ENCODE results near the gene CCDC92B. TPM values are rescaled to one million over a fixed set of nuclear protein-coding genes. Genes with fewer than 3 reads are reported as not detected.

Gene CCDC92B
- total RNA-seq, 2 donors from 2014 or later = 0.14 TPM; not detected in 1

- no peak overlapping the region for H3K27ac ChIP-seq
- TF ChIP-seq, protein P1, sequence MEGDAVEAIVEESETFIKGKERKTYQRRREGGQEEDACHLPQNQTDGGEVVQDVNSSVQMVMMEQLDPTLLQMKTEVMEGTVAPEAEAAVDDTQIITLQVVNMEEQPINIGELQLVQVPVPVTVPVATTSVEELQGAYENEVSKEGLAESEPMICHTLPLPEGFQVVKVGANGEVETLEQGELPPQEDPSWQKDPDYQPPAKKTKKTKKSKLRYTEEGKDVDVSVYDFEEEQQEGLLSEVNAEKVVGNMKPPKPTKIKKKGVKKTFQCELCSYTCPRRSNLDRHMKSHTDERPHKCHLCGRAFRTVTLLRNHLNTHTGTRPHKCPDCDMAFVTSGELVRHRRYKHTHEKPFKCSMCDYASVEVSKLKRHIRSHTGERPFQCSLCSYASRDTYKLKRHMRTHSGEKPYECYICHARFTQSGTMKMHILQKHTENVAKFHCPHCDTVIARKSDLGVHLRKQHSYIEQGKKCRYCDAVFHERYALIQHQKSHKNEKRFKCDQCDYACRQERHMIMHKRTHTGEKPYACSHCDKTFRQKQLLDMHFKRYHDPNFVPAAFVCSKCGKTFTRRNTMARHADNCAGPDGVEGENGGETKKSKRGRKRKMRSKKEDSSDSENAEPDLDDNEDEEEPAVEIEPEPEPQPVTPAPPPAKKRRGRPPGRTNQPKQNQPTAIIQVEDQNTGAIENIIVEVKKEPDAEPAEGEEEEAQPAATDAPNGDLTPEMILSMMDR (IDR thresholded peaks at IDR 0.05) = no peak
- ATAC-seq (ENCODE audit: insufficient number of reproducible peaks, low FRiP score, low read depth) (no peak), DNase-seq (ENCODE audit: low spot score) (no peak)
- H3K27me3 ChIP-seq (replicated peaks; ENCODE audit: insufficient read depth) = no peaks in the 10 kb centered on the region
- H3K4me1 ChIP-seq (ENCODE audit: control insufficient read depth in 1 of 2, low read depth in 2 of 2) = no peaks in the 10 kb centered on the region
- H3K9me3 ChIP-seq = no peaks in the 10 kb centered on the region
- H3K4me3 ChIP-seq = no peak overlapping the region
- peaks cover 67% of the 10 kb centered on the region for H3K36me3 ChIP-seq
These were observed 51.8 kb downstream of the CCDC92B start for GRCh38 chr17:2697611-2698162.

GRCh38 chr17:2695961-2696760 lies 53.3 kb downstream of the CCDC92B start:
- DNase-seq (ENCODE audit: low spot score) (no peak), ATAC-seq (ENCODE audit: insufficient number of reproducible peaks, low FRiP score, low read depth) (no peak)
- H3K9me3 ChIP-seq = no peaks in the 10 kb centered on the region
- no peak overlapping the region for H3K27ac ChIP-seq
- TF ChIP-seq, protein P1 (IDR thresholded peaks at IDR 0.05) = no peak
- H3K4me3 ChIP-seq = no peak overlapping the region
- H3K36me3 ChIP-seq = peaks cover 62% of the 10 kb centered on the region
- H3K27me3 ChIP-seq (replicated peaks; ENCODE audit: insufficient read depth) = no peaks in the 10 kb centered on the region
- H3K4me1 ChIP-seq (ENCODE audit: control insufficient read depth in 1 of 2, low read depth in 2 of 2) = no peaks in the 10 kb centered on the region

- Histone ChIP-seq H3K4me1 (ENCODE audit: control insufficient read depth in 1 of 2, low read depth in 2 of 2) (no peaks in the 10 kb centered on the region), H3K27me3 (replicated peaks; ENCODE audit: insufficient read depth) (no peaks in the 10 kb centered on the region), H3K4me3 (no peak overlapping the region), H3K9me3 (no peaks in the 10 kb centered on the region), H3K27ac (no peak overlapping the region), H3K36me3 (peaks cover 62% of the 10 kb centered on the region)
- TF ChIP-seq, protein P1 (IDR thresholded peaks at IDR 0.05) = no peak
- DNase-seq (ENCODE audit: low spot score) (no peak), ATAC-seq (ENCODE audit: insufficient number of reproducible peaks, low FRiP score, low read depth) (no peak)
These were observed 54.0 kb downstream of the CCDC92B start for GRCh38 chr17:2695243-2695960.

- H3K4me1 ChIP-seq (ENCODE audit: control insufficient read depth in 1 of 2, low read depth in 2 of 2) = no peaks in the 10 kb centered on the region
- no peak overlapping the region for H3K27ac ChIP-seq
- no peak for DNase-seq (ENCODE audit: low spot score)
- H3K27me3 ChIP-seq (replicated peaks; ENCODE audit: insufficient read depth) = no peaks in the 10 kb centered on the region
- no peak for ATAC-seq (ENCODE audit: insufficient number of reproducible peaks, low FRiP score, low read depth)
- H3K36me3 ChIP-seq = peaks cover 58% of the 10 kb centered on the region
- H3K9me3 ChIP-seq = no peaks in the 10 kb centered on the region
- TF ChIP-seq, protein P1 (IDR thresholded peaks at IDR 0.05) = no peak
- no peak overlapping the region for H3K4me3 ChIP-seq
These were observed 54.8 kb downstream of the CCDC92B start for GRCh38 chr17:2694381-2695242.
